ENCODE measurements around the gene STK36. TPM values are rescaled to one million over a fixed set of nuclear protein-coding genes. Genes with fewer than 3 reads are reported as not detected.

STK36 gene
- total RNA-seq, 1 experiment from 2014 or later: 38.7 TPM

GRCh38 chr2:218662377-218662776 is 9.5 kb upstream of the STK36 start:
- no peak overlapping the region for H3T11ph ChIP-seq (ENCODE audit: low read length)
- H3K4ac ChIP-seq (ENCODE audit: low read depth, low read length): no peak overlapping the region
- no peak overlapping the region for H3K4me2 ChIP-seq (ENCODE audit: insufficient read depth, insufficient read length, low read length)
- no peak overlapping the region for H2BK15ac ChIP-seq (ENCODE audit: low read depth, low read length)
- no peak overlapping the region for H3K23ac ChIP-seq (ENCODE audit: insufficient read length, low read depth, low read length)
- H3K9me3 ChIP-seq (ENCODE audit: control insufficient read depth, low read depth, low read length): no peaks in the 10 kb centered on the region
- Mint-ChIP-seq H3K9me3 (no peaks in the 10 kb centered on the region), H3K4me1 (peaks cover 11 to 12% of the 10 kb centered on the region in 2 experiments), H3K27ac (no peak overlapping the region), H3K36me3 (ENCODE audit: insufficient read depth in 1 of 3, low read depth in 3 of 3) (peaks cover 36 to 60% (median 52%) of the 10 kb centered on the region in 3 experiments), H3K4me3 (0 out of 5 replicates have a peak overlapping the region, but pooled peaks of 1 of the 2 experiments have one; percentile 0), H3K27me3 (ENCODE audit: low read depth) (no peaks in the 10 kb centered on the region)
- no peak overlapping the region for H4K91ac ChIP-seq (ENCODE audit: insufficient read length, low read depth, low read length)
- no peak overlapping the region for H3K9ac ChIP-seq (ENCODE audit: extremely low read depth, insufficient read length, low read length)
- no peak overlapping the region for H3K18ac ChIP-seq (ENCODE audit: insufficient read length, low read depth, low read length)
- H4K5ac ChIP-seq (ENCODE audit: insufficient read length, low read depth, low read length): no peak overlapping the region
- no peaks in the 10 kb centered on the region for H3K79me2 ChIP-seq (ENCODE audit: insufficient read depth, low read length)
- H3K56ac ChIP-seq (ENCODE audit: insufficient read length, low read depth, low read length): no peak overlapping the region
- H2BK5ac ChIP-seq (ENCODE audit: insufficient read length, low read length): no peak overlapping the region
- no peak overlapping the region for H2BK20ac ChIP-seq (ENCODE audit: low read depth, low read length, poor library complexity, severe bottlenecking)
- no peak for TF ChIP-seq CTCF (conservative IDR thresholded peaks at IDR 0.05)
- H3K4me1 ChIP-seq (ENCODE audit: insufficient read depth, low read length): peaks cover 2% of the 10 kb centered on the region; the same call in 1 of the 2 replicates
- no peaks in the 10 kb centered on the region for H3K79me1 ChIP-seq (ENCODE audit: insufficient read depth, low read depth, low read length, poor library complexity, severe bottlenecking)
- no peak overlapping the region for H2BK120ac ChIP-seq (ENCODE audit: low read depth, low read length, poor library complexity, severe bottlenecking)
- WGBS (ENCODE audit: extremely low coverage, insufficient read length, low lambda C conversion rate): no CpG with 5 or more reads among the region's 7 CpGs
- DNase-seq: no peak
- H2AFZ ChIP-seq (ENCODE audit: low read length): no peak overlapping the region
- no peaks in the 10 kb centered on the region for H3K27me3 ChIP-seq (ENCODE audit: insufficient read depth, low read length)
- no peak overlapping the region for H3K27ac ChIP-seq (ENCODE audit: insufficient read length, low read depth, low read length)
- H4K20me1 ChIP-seq (ENCODE audit: control insufficient read depth, insufficient read depth, insufficient read length): no peaks in the 10 kb centered on the region
- no peak overlapping the region for H4K8ac ChIP-seq (replicated peaks; ENCODE audit: insufficient read length, low read depth, low read length)
- H3K14ac ChIP-seq (ENCODE audit: insufficient read depth, low read length): no peak overlapping the region
- no peak overlapping the region for H2AK5ac ChIP-seq (ENCODE audit: insufficient read length, low read length)
- H2BK12ac ChIP-seq (ENCODE audit: insufficient read length, low read depth, low read length): no peak overlapping the region
- peaks cover 11% of the 10 kb centered on the region for H3K23me2 ChIP-seq (ENCODE audit: insufficient read length, low read depth, low read length, poor library complexity, severe bottlenecking)

Measured in H9 (cell line).